ENCODE measurements around the gene ZNG1B.
"Not testable (repeated sequence)": the region's sequence is repeated elsewhere in the genome, so short reads cannot be mapped to it uniquely, and the experiment has no call there.

ZNG1B gene

GRCh38 chr2:113503094-113504042, 65.9 kb downstream of the ZNG1B start:
- H3K9me3 ChIP-seq (ENCODE audit: control insufficient read depth, low read length); H3K27ac ChIP-seq (ENCODE audit: insufficient read depth, low read length, poor library complexity, severe bottlenecking); H3K36me3 ChIP-seq (ENCODE audit: control insufficient read depth, insufficient read depth, low read length); H3K27me3 ChIP-seq (replicated peaks; ENCODE audit: control insufficient read depth, insufficient read depth, low read length, poor library complexity, severe bottlenecking): not testable (repeated sequence)
- peak in 2 of 3 donors; percentile 12 to 17 for DNase-seq
- Histone ChIP-seq H3K4me1 (ENCODE audit: control insufficient read depth, insufficient read depth, low read length, poor library complexity, severe bottlenecking) (peaks cover 11% of the 10 kb centered on the region), H3K4me3 (ENCODE audit: insufficient read depth, low read depth, low read length, poor library complexity, severe bottlenecking) (peak overlapping the region; percentile 29)

GRCh38 chr2:113504081-113504480, 66.6 kb downstream of the ZNG1B start:
- H3K27me3 ChIP-seq (replicated peaks; ENCODE audit: control insufficient read depth, insufficient read depth, low read length, poor library complexity, severe bottlenecking); H3K9me3 ChIP-seq (ENCODE audit: control insufficient read depth, low read length); H3K4me3 ChIP-seq (ENCODE audit: insufficient read depth, low read depth, low read length, poor library complexity, severe bottlenecking); H3K36me3 ChIP-seq (ENCODE audit: control insufficient read depth, insufficient read depth, low read length); H3K27ac ChIP-seq (ENCODE audit: insufficient read depth, low read length, poor library complexity, severe bottlenecking); DNase-seq: not testable (repeated sequence)
- peaks cover 11% of the 10 kb centered on the region for H3K4me1 ChIP-seq (ENCODE audit: control insufficient read depth, insufficient read depth, low read length, poor library complexity, severe bottlenecking)

- H3K4me1 ChIP-seq (ENCODE audit: control insufficient read depth, insufficient read depth, low read length, poor library complexity, severe bottlenecking); H3K27ac ChIP-seq (ENCODE audit: insufficient read depth, low read length, poor library complexity, severe bottlenecking); DNase-seq; H3K27me3 ChIP-seq (replicated peaks; ENCODE audit: control insufficient read depth, insufficient read depth, low read length, poor library complexity, severe bottlenecking); H3K9me3 ChIP-seq (ENCODE audit: control insufficient read depth, low read length); H3K4me3 ChIP-seq (ENCODE audit: insufficient read depth, low read depth, low read length, poor library complexity, severe bottlenecking); H3K36me3 ChIP-seq (ENCODE audit: control insufficient read depth, insufficient read depth, low read length): not testable (repeated sequence)
Observed at GRCh38 chr2:113507394-113508140, 70.1 kb downstream of the ZNG1B start.

GRCh38 chr2:113508187-113508586, 70.7 kb downstream of the ZNG1B start:
- not testable (repeated sequence) for DNase-seq; H3K4me3 ChIP-seq (ENCODE audit: insufficient read depth, low read depth, low read length, poor library complexity, severe bottlenecking); H3K4me1 ChIP-seq (ENCODE audit: control insufficient read depth, insufficient read depth, low read length, poor library complexity, severe bottlenecking); H3K9me3 ChIP-seq (ENCODE audit: control insufficient read depth, low read length); H3K27me3 ChIP-seq (replicated peaks; ENCODE audit: control insufficient read depth, insufficient read depth, low read length, poor library complexity, severe bottlenecking); H3K27ac ChIP-seq (ENCODE audit: insufficient read depth, low read length, poor library complexity, severe bottlenecking); H3K36me3 ChIP-seq (ENCODE audit: control insufficient read depth, insufficient read depth, low read length)

- H3K4me3 ChIP-seq (ENCODE audit: insufficient read depth, low read depth, low read length, poor library complexity, severe bottlenecking); H3K4me1 ChIP-seq (ENCODE audit: control insufficient read depth, insufficient read depth, low read length, poor library complexity, severe bottlenecking); H3K36me3 ChIP-seq (ENCODE audit: control insufficient read depth, insufficient read depth, low read length); H3K27me3 ChIP-seq (replicated peaks; ENCODE audit: control insufficient read depth, insufficient read depth, low read length, poor library complexity, severe bottlenecking); H3K9me3 ChIP-seq (ENCODE audit: control insufficient read depth, low read length); H3K27ac ChIP-seq (ENCODE audit: insufficient read depth, low read length, poor library complexity, severe bottlenecking); DNase-seq: not testable (repeated sequence)
Observed at GRCh38 chr2:113510913-113511312, 73.4 kb downstream of the ZNG1B start.

GRCh38 chr2:113511859-113512258, 74.4 kb downstream of the ZNG1B start:
- DNase-seq; H3K36me3 ChIP-seq (ENCODE audit: control insufficient read depth, insufficient read depth, low read length); H3K4me1 ChIP-seq (ENCODE audit: control insufficient read depth, insufficient read depth, low read length, poor library complexity, severe bottlenecking); H3K27me3 ChIP-seq (replicated peaks; ENCODE audit: control insufficient read depth, insufficient read depth, low read length, poor library complexity, severe bottlenecking); H3K27ac ChIP-seq (ENCODE audit: insufficient read depth, low read length, poor library complexity, severe bottlenecking); H3K9me3 ChIP-seq (ENCODE audit: control insufficient read depth, low read length); H3K4me3 ChIP-seq (ENCODE audit: insufficient read depth, low read depth, low read length, poor library complexity, severe bottlenecking): not testable (repeated sequence)

GRCh38 chr2:113515457-113515856, 78.0 kb downstream of the ZNG1B start:
- H3K4me3 ChIP-seq (ENCODE audit: insufficient read depth, low read depth, low read length, poor library complexity, severe bottlenecking); DNase-seq; H3K27me3 ChIP-seq (replicated peaks; ENCODE audit: control insufficient read depth, insufficient read depth, low read length, poor library complexity, severe bottlenecking); H3K27ac ChIP-seq (ENCODE audit: insufficient read depth, low read length, poor library complexity, severe bottlenecking); H3K4me1 ChIP-seq (ENCODE audit: control insufficient read depth, insufficient read depth, low read length, poor library complexity, severe bottlenecking); H3K9me3 ChIP-seq (ENCODE audit: control insufficient read depth, low read length); H3K36me3 ChIP-seq (ENCODE audit: control insufficient read depth, insufficient read depth, low read length): not testable (repeated sequence)

GRCh38 chr2:113515995-113516394, 78.5 kb downstream of the ZNG1B start:
- not testable (repeated sequence) for H3K27ac ChIP-seq (ENCODE audit: insufficient read depth, low read length, poor library complexity, severe bottlenecking); DNase-seq; H3K4me3 ChIP-seq (ENCODE audit: insufficient read depth, low read depth, low read length, poor library complexity, severe bottlenecking); H3K9me3 ChIP-seq (ENCODE audit: control insufficient read depth, low read length); H3K27me3 ChIP-seq (replicated peaks; ENCODE audit: control insufficient read depth, insufficient read depth, low read length, poor library complexity, severe bottlenecking); H3K4me1 ChIP-seq (ENCODE audit: control insufficient read depth, insufficient read depth, low read length, poor library complexity, severe bottlenecking); H3K36me3 ChIP-seq (ENCODE audit: control insufficient read depth, insufficient read depth, low read length)

GRCh38 chr2:113517025-113517424, 79.5 kb downstream of the ZNG1B start:
- H3K36me3 ChIP-seq (ENCODE audit: control insufficient read depth, insufficient read depth, low read length); H3K4me1 ChIP-seq (ENCODE audit: control insufficient read depth, insufficient read depth, low read length, poor library complexity, severe bottlenecking); H3K27me3 ChIP-seq (replicated peaks; ENCODE audit: control insufficient read depth, insufficient read depth, low read length, poor library complexity, severe bottlenecking); DNase-seq; H3K4me3 ChIP-seq (ENCODE audit: insufficient read depth, low read depth, low read length, poor library complexity, severe bottlenecking); H3K9me3 ChIP-seq (ENCODE audit: control insufficient read depth, low read length); H3K27ac ChIP-seq (ENCODE audit: insufficient read depth, low read length, poor library complexity, severe bottlenecking): not testable (repeated sequence)

GRCh38 chr2:113520837-113521236, 83.3 kb downstream of the ZNG1B start:
- not testable (repeated sequence) for H3K27me3 ChIP-seq (replicated peaks; ENCODE audit: control insufficient read depth, insufficient read depth, low read length, poor library complexity, severe bottlenecking); H3K4me3 ChIP-seq (ENCODE audit: insufficient read depth, low read depth, low read length, poor library complexity, severe bottlenecking); H3K4me1 ChIP-seq (ENCODE audit: control insufficient read depth, insufficient read depth, low read length, poor library complexity, severe bottlenecking); H3K9me3 ChIP-seq (ENCODE audit: control insufficient read depth, low read length); H3K36me3 ChIP-seq (ENCODE audit: control insufficient read depth, insufficient read depth, low read length); H3K27ac ChIP-seq (ENCODE audit: insufficient read depth, low read length, poor library complexity, severe bottlenecking); DNase-seq

Data from effector memory CD4-positive, alpha-beta T cell (primary cell).